HUDEP-2 (cell line): ENCODE results near the gene SMC1B.
"Not testable (repeated sequence)": the region's sequence is repeated elsewhere in the genome, so short reads cannot be mapped to it uniquely, and the experiment has no call there.

Source experiments
- DNase-seq, 76 experiments: peaks; one replicate each; lab custom pipeline; 2025; ENCODE audit not compliant: unreplicated experiment in 76 of 76; lab: John Stamatoyannopoulos, UW

SMC1B gene

GRCh38 chr22:45423524-45423923 is 10.1 kb upstream of the SMC1B start:
- DNase-seq = no peak

- DNase-seq = no peak
Observed at GRCh38 chr22:45422237-45422983, 9.0 kb upstream of the SMC1B start.

- DNase-seq = no peak
Observed at GRCh38 chr22:45421349-45422055, 8.1 kb upstream of the SMC1B start.

- DNase-seq = no peak
Observed at GRCh38 chr22:45420539-45420938, 7.1 kb upstream of the SMC1B start.

GRCh38 chr22:45420011-45420410 is 6.6 kb upstream of the SMC1B start:
- DNase-seq = peak in 1 of 76 experiments; percentile 23

- no peak for DNase-seq
Observed at GRCh38 chr22:45418770-45419138, 5.4 kb upstream of the SMC1B start.

GRCh38 chr22:45418056-45418769 is 4.8 kb upstream of the SMC1B start:
- DNase-seq = no peak

- DNase-seq = peak in 2 of 76 experiments; percentile 46 to 47
Observed at GRCh38 chr22:45413013-45413367, 409 bp downstream of the SMC1B start.

- no peak for DNase-seq
Observed at GRCh38 chr22:45407793-45408192, 5.6 kb downstream of the SMC1B start.

GRCh38 chr22:45402466-45402985 is 10.9 kb downstream of the SMC1B start:
- DNase-seq = no peak

GRCh38 chr22:45399712-45400445 is 13.5 kb downstream of the SMC1B start:
- no peak for DNase-seq

GRCh38 chr22:45398214-45398613 is 15.2 kb downstream of the SMC1B start:
- no peak for DNase-seq

GRCh38 chr22:45397806-45398205 is 15.6 kb downstream of the SMC1B start:
- no peak for DNase-seq

GRCh38 chr22:45389546-45389945 is 23.9 kb downstream of the SMC1B start:
- DNase-seq = no peak

GRCh38 chr22:45381348-45381747 is 32.1 kb downstream of the SMC1B start:
- DNase-seq = no peak

GRCh38 chr22:45376703-45377102 is 36.7 kb downstream of the SMC1B start:
- no peak for DNase-seq

- no peak for DNase-seq
Observed at GRCh38 chr22:45376009-45376408, 37.4 kb downstream of the SMC1B start.

- DNase-seq = not testable (repeated sequence)
Observed at GRCh38 chr22:45373592-45373991, 39.8 kb downstream of the SMC1B start.

- no peak for DNase-seq
Observed at GRCh38 chr22:45366713-45367112, 46.7 kb downstream of the SMC1B start.

GRCh38 chr22:45359627-45360026 is 53.8 kb downstream of the SMC1B start:
- DNase-seq = no peak

- no peak for DNase-seq
Observed at GRCh38 chr22:45358127-45358526, 55.3 kb downstream of the SMC1B start.
